Neural crest cell (in vitro differentiated cells): ENCODE measurements around the gene RAPGEF5. TPM values are rescaled to one million over a fixed set of nuclear protein-coding genes. Genes with fewer than 3 reads are reported as not detected.

Experiments
- DNase-seq: peaks from one replicate; pipeline ENCODE4 v3.0.0; 2021; ENCODE audit warnings: low read depth, mixed read lengths, low spot score
- H3K27ac Mint-ChIP-seq: one replicate; pipeline ENCODE4 v1.8.0; 2021; ENCODE audit warnings: mild to moderate bottlenecking, mixed read lengths; ENCODE audit not compliant: unreplicated experiment
- H3K27me3 Mint-ChIP-seq: 2 replicates; pipeline ENCODE4 v1.8.0; 2021; ENCODE audit warnings: low read depth, mild to moderate bottlenecking, mixed read lengths
- H3K36me3 Mint-ChIP-seq: 2 replicates; pipeline ENCODE4 v1.8.0; 2021; ENCODE audit warnings: low read depth, mild to moderate bottlenecking, mixed read lengths
- H3K4me1 Mint-ChIP-seq: 2 replicates; pipeline ENCODE4 v1.8.0; 2021; ENCODE audit warnings: mixed read lengths
- H3K4me3 Mint-ChIP-seq: one replicate; pipeline ENCODE4 v1.8.0; 2021; ENCODE audit warnings: mild to moderate bottlenecking, mixed read lengths
- H3K9me3 Mint-ChIP-seq: 2 replicates; pipeline ENCODE4 v1.8.0; 2021; ENCODE audit warnings: mixed read lengths
- total RNA-seq: library from RNA; stranded (reverse); gene quantifications from 2 replicates; pipeline ENCODE4 v1.2.1, GENCODE V29; 2021
- TF ChIP-seq, protein P1 (sequence below): fragments of 200-600 bp; sonication (generic); conservative IDR thresholded peaks from 2 replicates; pipeline ENCODE4 v1.5.0; 2021; ENCODE audit warnings: antibody characterized with exemption, mild to moderate bottlenecking

The RAPGEF5 gene
- total RNA-seq, 1 donor from 2014 or later, result 6.0 TPM

DNA sequence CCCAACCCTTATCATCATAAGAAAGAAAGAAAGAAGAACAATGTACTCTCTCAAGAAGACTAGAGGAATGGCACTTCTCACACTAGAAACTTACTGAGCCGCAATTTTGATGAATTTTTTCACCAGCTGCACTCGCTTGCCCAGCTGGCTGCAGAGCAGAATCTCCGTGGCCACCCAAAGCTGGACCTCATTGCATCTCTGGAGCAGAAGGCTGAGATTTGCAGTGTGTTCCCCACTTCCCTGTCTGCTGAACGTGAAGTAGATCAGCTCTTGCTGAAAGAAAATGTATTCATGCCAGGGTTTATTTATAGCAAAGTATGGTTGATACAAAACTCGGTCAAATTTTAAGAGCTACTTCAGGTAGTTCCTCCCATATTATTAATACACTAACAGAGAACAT, 212.0 kb downstream of the RAPGEF5 start:
- Mint-ChIP-seq H3K4me1 (peaks cover 37% of the 10 kb centered on the region), H3K27me3 (no peaks in the 10 kb centered on the region), H3K9me3 (no peaks in the 10 kb centered on the region), H3K36me3 (peaks cover 7% of the 10 kb centered on the region), H3K4me3 (no peak overlapping the region), H3K27ac (no peak overlapping the region)
- no peak for DNase-seq
- TF ChIP-seq, protein P1, sequence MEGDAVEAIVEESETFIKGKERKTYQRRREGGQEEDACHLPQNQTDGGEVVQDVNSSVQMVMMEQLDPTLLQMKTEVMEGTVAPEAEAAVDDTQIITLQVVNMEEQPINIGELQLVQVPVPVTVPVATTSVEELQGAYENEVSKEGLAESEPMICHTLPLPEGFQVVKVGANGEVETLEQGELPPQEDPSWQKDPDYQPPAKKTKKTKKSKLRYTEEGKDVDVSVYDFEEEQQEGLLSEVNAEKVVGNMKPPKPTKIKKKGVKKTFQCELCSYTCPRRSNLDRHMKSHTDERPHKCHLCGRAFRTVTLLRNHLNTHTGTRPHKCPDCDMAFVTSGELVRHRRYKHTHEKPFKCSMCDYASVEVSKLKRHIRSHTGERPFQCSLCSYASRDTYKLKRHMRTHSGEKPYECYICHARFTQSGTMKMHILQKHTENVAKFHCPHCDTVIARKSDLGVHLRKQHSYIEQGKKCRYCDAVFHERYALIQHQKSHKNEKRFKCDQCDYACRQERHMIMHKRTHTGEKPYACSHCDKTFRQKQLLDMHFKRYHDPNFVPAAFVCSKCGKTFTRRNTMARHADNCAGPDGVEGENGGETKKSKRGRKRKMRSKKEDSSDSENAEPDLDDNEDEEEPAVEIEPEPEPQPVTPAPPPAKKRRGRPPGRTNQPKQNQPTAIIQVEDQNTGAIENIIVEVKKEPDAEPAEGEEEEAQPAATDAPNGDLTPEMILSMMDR, result no peak

DNA sequence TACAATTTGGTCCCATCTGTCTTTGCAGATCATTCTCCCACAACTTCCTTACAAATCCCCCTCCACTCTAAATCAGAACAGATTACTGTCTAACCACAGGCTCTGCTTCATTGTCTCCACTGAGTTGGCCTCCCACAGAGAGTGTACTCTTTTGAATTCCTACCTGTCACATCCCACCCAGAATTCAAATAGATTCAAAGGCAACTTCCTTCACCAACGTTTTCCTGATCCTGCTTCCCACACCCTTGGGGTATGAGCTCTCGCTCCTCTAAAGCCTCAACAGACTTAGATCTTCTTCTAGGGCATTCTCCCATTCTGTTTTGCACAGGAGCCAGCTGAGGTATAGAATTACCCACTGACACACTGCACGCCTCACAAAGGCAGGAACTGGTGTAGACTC, 213.5 kb downstream of the RAPGEF5 start:
- Mint-ChIP-seq H3K4me1 (peaks cover 52% of the 10 kb centered on the region), H3K27ac (no peak overlapping the region)
- TF ChIP-seq, protein P1, result no peak

DNA sequence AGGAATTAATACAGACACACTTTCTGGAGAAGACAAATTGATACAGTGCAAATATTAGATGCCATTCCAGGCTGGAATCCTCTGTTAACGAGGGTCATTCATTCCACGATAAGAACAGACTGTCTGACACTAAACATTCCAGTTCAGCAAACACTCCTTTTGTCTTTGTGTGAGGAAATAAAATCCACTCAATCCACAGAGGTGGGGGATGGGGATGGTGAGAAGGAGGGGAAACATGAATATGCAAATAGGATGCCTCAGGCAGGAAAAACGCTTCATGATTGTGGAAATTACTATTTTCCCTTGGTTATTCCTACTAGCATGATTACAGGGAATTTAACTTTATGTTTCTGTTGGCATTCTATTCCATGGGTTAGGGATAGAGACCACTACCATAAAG, 214.4 kb downstream of the RAPGEF5 start:
- Mint-ChIP-seq H3K36me3 (peaks cover 6% of the 10 kb centered on the region), H3K27me3 (no peaks in the 10 kb centered on the region), H3K27ac (no peak overlapping the region), H3K4me3 (no peak overlapping the region), H3K9me3 (peaks cover 5% of the 10 kb centered on the region), H3K4me1 (peaks cover 61% of the 10 kb centered on the region)
- TF ChIP-seq, protein P1, result no peak
- no peak for DNase-seq

More for the DNA sequence above, 213.5 kb downstream of the RAPGEF5 start:
- no peak overlapping the region for H3K4me3 Mint-ChIP-seq
- no peak for DNase-seq
- peaks cover 6% of the 10 kb centered on the region for H3K36me3 Mint-ChIP-seq
- no peaks in the 10 kb centered on the region for H3K27me3 Mint-ChIP-seq
- H3K9me3 Mint-ChIP-seq, result no peaks in the 10 kb centered on the region

DNA sequence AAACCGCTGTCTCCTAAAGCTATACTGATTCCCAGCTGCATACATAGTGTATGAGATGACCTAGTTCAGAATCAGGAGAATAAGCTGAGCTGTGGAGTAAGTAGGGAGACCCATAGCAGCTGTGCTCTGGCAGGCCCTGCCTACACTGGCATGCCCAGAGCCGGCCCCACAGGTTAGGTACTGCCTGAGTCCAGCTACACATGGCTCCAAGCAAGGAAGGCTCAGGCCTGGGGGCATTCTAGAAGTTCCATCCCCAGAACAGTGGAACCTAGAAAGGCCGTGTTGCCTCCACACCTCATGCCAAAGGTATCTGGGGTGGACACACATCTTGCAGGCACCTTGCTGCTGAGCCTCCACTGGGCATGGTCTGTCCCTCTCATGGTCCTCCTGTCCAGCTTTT, 215.6 kb downstream of the RAPGEF5 start:
- Mint-ChIP-seq H3K4me3 (no peak overlapping the region), H3K36me3 (peaks cover 6% of the 10 kb centered on the region)
- TF ChIP-seq, protein P1, result no peak

DNA sequence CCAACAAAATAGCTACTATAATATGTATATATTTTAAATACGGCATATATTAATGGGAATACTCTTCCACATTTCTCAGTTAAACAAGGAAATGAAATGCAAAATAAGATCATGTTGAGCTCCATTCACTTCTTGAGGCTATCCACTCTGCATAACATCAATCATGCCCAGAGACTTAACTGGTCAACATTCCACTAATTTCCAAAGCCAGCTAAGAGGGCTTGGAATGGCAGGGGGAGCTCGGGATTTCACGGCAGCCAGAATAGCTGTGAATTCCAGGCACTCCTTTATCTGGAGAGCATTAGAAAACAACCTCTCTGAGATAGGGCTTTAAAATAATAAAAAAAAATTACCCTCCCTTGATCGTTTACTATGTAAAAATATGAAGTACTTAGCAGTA, 216.4 kb downstream of the RAPGEF5 start:
- no peak for DNase-seq

More for the DNA sequence above, 215.6 kb downstream of the RAPGEF5 start:
- DNase-seq, result no peak
- peaks cover 59% of the 10 kb centered on the region for H3K4me1 Mint-ChIP-seq
- H3K27me3 Mint-ChIP-seq, result no peaks in the 10 kb centered on the region
- no peak overlapping the region for H3K27ac Mint-ChIP-seq
- peaks cover 5% of the 10 kb centered on the region for H3K9me3 Mint-ChIP-seq

More for the DNA sequence above, 216.4 kb downstream of the RAPGEF5 start:
- H3K4me1 Mint-ChIP-seq, result peaks cover 63% of the 10 kb centered on the region
- TF ChIP-seq, protein P1, result no peak
- no peak overlapping the region for H3K4me3 Mint-ChIP-seq
- H3K27ac Mint-ChIP-seq, result no peak overlapping the region
- H3K27me3 Mint-ChIP-seq, result no peaks in the 10 kb centered on the region
- peaks cover 6% of the 10 kb centered on the region for H3K36me3 Mint-ChIP-seq
- peaks cover 5% of the 10 kb centered on the region for H3K9me3 Mint-ChIP-seq
